ENCODE results near the gene GADL1. TPM values are rescaled to one million over a fixed set of nuclear protein-coding genes. Genes with fewer than 3 reads are reported as not detected.

GADL1 gene
- under 0.01 TPM in 1 of 2 replicates, not detected in the other for total RNA-seq

DNA sequence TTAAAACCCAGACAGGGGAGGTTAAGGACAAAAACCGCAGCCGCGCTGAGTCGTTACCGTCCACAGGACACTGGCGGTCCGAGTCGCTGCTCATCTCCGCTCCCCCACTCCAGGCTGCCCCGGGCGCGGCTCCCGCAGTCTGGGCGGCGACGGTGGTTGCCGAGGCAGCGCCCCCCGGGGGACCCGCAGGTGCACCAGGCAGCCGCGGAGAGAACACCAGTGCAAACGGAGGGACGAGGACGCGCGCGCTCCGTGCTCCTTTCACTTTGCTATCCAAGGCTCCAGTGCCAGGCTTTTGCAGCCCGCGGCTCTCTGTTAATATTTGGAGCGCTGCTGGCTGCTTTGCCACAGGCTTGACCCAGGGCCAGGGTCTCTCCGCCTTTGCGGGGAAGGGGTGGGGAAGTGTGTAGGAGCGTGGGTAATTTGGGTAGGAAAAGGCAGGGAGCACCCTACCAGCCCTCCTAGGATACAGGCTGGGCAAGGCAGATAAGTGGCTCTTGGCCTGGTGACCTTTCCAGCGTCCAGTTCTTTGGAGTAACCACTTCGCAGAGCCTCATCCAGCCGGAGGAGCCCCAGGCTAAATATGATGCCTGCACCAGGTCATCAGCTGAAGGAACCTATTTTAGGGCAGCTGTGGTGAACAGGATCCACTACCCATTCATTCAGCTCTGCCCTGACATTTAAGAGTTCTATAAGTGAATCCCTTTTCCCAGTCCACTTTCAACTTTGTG is at the start of gene GADL1:
Gene GADL1 (minus strand): TSS at position 141 of the 731 bp plus-strand sequence. CDS start 47 bp downstream, at position 94.

All from subcutaneous preadipocyte (primary cell).